ENCODE results near the gene SRP14.
A peak's percentile ranks its signal among the peaks of the same experiment; 100 is the strongest.

The SRP14 gene

DNA sequence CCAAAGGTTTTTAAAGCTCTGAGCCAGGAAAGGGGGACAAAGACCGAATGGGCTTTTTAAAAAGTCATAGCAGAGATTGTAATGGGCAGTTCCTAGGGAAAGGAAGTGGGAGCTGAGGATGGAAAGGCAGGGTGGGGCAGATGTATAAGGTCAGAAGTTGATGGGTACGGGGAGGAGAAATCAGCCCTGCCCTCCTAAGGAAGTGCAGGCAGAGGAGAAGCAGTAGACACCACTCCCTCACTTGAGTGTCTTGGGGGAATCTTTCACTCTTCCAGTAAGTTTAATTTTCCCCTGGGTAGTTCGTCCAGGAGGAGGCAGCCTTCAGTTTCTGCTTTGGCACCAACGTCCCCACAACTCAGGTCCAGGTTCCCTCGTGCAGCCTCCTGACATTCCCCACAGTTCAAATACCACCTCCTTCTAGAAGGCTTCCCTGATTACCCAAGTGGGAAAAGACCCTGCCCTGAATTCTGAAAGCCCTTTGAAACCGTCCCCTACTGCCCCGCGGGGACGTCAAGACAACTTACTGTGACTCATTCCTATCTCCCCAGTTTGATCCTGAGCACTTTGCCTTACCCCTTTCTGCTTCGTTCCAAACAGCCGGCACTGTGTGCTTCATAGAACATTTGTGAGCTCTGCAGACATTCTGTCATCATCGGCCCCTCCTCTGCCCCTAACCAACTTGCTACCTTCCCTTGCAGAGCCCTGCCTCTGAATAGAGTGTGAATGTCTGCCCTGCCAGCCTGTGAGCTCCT is 14.3 kb upstream of the SRP14 start:
- Histone ChIP-seq H3K4me3 (ENCODE audit: low read depth, low read length) (no peak overlapping the region), H3K27me3 (ENCODE audit: insufficient read depth, low read depth, severe bottlenecking) (no peaks in the 10 kb centered on the region), H3K27ac (no peak overlapping the region), H3K9me3 (ENCODE audit: severe bottlenecking) (no peaks in the 10 kb centered on the region), H3K36me3 (no peaks in the 10 kb centered on the region)
- TF ChIP-seq CTCF (IDR thresholded peaks at IDR 0.05; ENCODE audit: low read depth, low read length), result peak; percentile 30; the same call in 1 of the 2 replicates
- DNase-seq, result no peak

- DNase-seq, result no peak
- no peak overlapping the region for H3K27ac ChIP-seq
- TF ChIP-seq CTCF (IDR thresholded peaks at IDR 0.05; ENCODE audit: low read depth, low read length), result no peak
- no peaks in the 10 kb centered on the region for H3K27me3 ChIP-seq (ENCODE audit: insufficient read depth, low read depth, severe bottlenecking)
- H3K4me3 ChIP-seq (ENCODE audit: low read depth, low read length), result no peak overlapping the region
- no peaks in the 10 kb centered on the region for H3K36me3 ChIP-seq
- H3K9me3 ChIP-seq (ENCODE audit: severe bottlenecking), result no peaks in the 10 kb centered on the region
Measured at GRCh38 chr15:40052604-40053003, 13.6 kb upstream of the SRP14 start.

DNA sequence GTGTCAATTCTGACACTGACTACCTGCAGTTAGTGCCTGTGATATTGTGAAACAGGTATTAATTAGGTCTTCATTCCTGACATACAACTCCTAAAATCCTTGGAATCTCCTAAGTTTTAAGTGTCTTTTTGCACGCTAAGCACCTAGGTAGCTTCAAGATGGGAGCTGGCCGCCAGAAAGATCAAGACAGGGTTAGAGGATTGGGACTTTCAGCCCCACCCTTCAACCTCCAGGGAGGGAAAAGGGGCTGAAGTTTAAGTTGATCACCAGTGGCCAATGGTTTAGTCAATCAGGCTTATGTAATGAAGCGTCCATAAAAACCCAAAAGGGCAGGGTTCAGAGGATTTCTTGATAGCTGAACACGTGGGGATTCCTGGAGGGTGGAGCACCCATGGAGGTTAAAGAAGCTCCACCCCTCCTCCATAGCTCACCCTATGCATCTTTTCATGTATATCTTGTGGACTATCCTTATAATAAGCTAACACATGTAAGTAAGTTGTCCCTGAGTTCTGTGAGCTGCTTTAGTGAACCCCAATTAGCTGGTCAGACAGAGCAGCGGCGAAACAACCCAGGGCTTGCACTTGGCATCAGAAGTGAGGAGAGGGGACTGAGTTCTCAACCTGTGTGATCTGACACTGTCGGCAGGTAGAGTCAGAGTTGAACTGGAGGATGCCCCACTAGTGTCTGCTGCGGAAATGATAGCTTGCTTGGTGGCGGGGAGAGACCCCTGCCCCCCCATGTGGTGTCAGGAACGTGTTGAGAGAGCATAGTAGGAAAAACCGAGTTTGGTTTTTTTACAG is 12.8 kb upstream of the SRP14 start:
- TF ChIP-seq CTCF (IDR thresholded peaks at IDR 0.05; ENCODE audit: low read depth, low read length), result no peak
- no peak overlapping the region for H3K4me3 ChIP-seq (ENCODE audit: low read depth, low read length)
- no peaks in the 10 kb centered on the region for H3K9me3 ChIP-seq (ENCODE audit: severe bottlenecking)
- no peaks in the 10 kb centered on the region for H3K27me3 ChIP-seq (ENCODE audit: insufficient read depth, low read depth, severe bottlenecking)
- no peaks in the 10 kb centered on the region for H3K36me3 ChIP-seq
- no peak overlapping the region for H3K27ac ChIP-seq
- no peak for DNase-seq

- no peak overlapping the region for H3K4me3 ChIP-seq (ENCODE audit: low read depth, low read length)
- TF ChIP-seq CTCF (IDR thresholded peaks at IDR 0.05; ENCODE audit: low read depth, low read length), result no peak
- DNase-seq, result no peak
- no peaks in the 10 kb centered on the region for H3K9me3 ChIP-seq (ENCODE audit: severe bottlenecking)
- no peak overlapping the region for H3K27ac ChIP-seq
- H3K27me3 ChIP-seq (ENCODE audit: insufficient read depth, low read depth, severe bottlenecking), result no peaks in the 10 kb centered on the region
- no peaks in the 10 kb centered on the region for H3K36me3 ChIP-seq
Measured at GRCh38 chr15:40050788-40051470, 11.9 kb upstream of the SRP14 start.

DNA sequence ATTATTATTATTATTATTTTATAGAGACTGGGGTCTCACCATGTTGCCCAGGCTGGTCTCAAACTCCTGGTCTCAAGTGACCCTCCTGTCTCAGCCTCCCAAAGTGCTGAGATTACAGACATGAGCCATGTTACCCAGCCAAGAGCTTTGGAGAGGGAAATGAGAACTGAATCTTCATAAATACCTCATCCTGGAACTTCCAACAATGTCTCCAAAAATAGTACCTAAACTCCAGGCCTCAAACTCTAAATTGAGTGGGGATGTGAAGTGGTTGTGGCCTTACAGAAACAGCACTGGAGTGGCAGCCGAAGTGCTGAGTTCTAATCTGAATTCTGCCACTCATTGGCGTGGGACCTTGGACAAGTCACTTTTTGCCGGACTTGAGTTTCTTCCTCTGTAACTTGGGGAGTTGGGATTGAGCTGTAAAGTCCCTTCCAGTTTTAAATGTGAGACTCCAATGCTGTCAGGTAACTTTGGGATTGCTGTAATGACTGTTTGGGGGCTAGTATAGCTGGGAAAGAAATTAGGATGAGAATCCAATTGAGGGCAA is 10.0 kb upstream of the SRP14 start:
- no peak overlapping the region for H3K27ac ChIP-seq
- H3K27me3 ChIP-seq (ENCODE audit: insufficient read depth, low read depth, severe bottlenecking), result no peaks in the 10 kb centered on the region
- no peaks in the 10 kb centered on the region for H3K9me3 ChIP-seq (ENCODE audit: severe bottlenecking)
- no peak for TF ChIP-seq CTCF (IDR thresholded peaks at IDR 0.05; ENCODE audit: low read depth, low read length)
- H3K4me3 ChIP-seq (ENCODE audit: low read depth, low read length), result no peak overlapping the region
- no peaks in the 10 kb centered on the region for H3K36me3 ChIP-seq
- DNase-seq, result no peak
